ENCODE results near the gene ZNF746. TPM values are rescaled to one million over a fixed set of nuclear protein-coding genes. Genes with fewer than 3 reads are reported as not detected.

The ZNF746 gene
- 10 to 100 TPM; 12.2 to 14.5 TPM for total RNA-seq

GRCh38 chr7:149497467-149498261, at the start of gene ZNF746:
ZNF746 (minus strand) TSS chr7:149497809; CDS start chr7:149497536, 273 bp downstream.
- Histone ChIP-seq H3K27ac (peak within 1 kb of the TSS; percentile 57), H3K9me3 (no peaks in the 10 kb centered on the region), H3K36me3 (peaks cover 9% of the 10 kb centered on the region), H3K27me3 (no peaks in the 10 kb centered on the region), H3K4me1 (peaks cover 9% of the 10 kb centered on the region), H3K9ac (ENCODE audit: low read depth in 2 of 2, low read length in 2 of 2) (peak within 1 kb of the TSS; percentile 68 to 93), H3K4me3 (peak within 1 kb of the TSS; percentile 74)
- intact Hi-C loops (cut with DNase I): loop anchor here (5.0 to 10.0 kb wide), 2 partner anchors 75 to 127 kb away; no protein-coding TSS in a partner anchor
- DNase-seq: peak; percentile 78
- no peak for TF ChIP-seq CTCF (IDR thresholded peaks at IDR 0.05)

- Histone ChIP-seq H3K27me3 (no peaks in the 10 kb centered on the region), H3K27ac (no peak overlapping the region), H3K4me3 (no peak overlapping the region), H3K9ac (ENCODE audit: low read depth in 2 of 2, low read length in 2 of 2) (no peak overlapping the region), H3K36me3 (no peaks in the 10 kb centered on the region), H3K4me1 (no peaks in the 10 kb centered on the region), H3K9me3 (no peaks in the 10 kb centered on the region)
- TF ChIP-seq CTCF (IDR thresholded peaks at IDR 0.05): no peak
- intact Hi-C loops (cut with DNase I): no loop called here
- DNase-seq: no peak
Observed at GRCh38 chr7:149547126-149547525, 49.5 kb upstream of the ZNF746 start.

- TF ChIP-seq CTCF (IDR thresholded peaks at IDR 0.05): no peak
- no peak overlapping the region for H3K27ac ChIP-seq
- no peak overlapping the region for H3K9ac ChIP-seq (ENCODE audit: low read depth in 2 of 2, low read length in 2 of 2)
- no peak overlapping the region for H3K4me3 ChIP-seq
- H3K9me3 ChIP-seq: no peaks in the 10 kb centered on the region
- no peaks in the 10 kb centered on the region for H3K4me1 ChIP-seq
- DNase-seq: no peak
- H3K36me3 ChIP-seq: no peaks in the 10 kb centered on the region
- no peaks in the 10 kb centered on the region for H3K27me3 ChIP-seq
- intact Hi-C loops (cut with DNase I): no loop called here
Observed at GRCh38 chr7:149546331-149546730, 48.7 kb upstream of the ZNF746 start.

- no peak for TF ChIP-seq CTCF (IDR thresholded peaks at IDR 0.05)
- Histone ChIP-seq H3K4me1 (no peaks in the 10 kb centered on the region), H3K9me3 (no peaks in the 10 kb centered on the region)
Observed at GRCh38 chr7:149544028-149544427, 46.4 kb upstream of the ZNF746 start.

GRCh38 chr7:149532654-149533053, 35.0 kb upstream of the ZNF746 start:
- no peak for TF ChIP-seq CTCF (IDR thresholded peaks at IDR 0.05)
- no peak overlapping the region for H3K4me3 ChIP-seq
- H3K9ac ChIP-seq (ENCODE audit: low read depth in 2 of 2, low read length in 2 of 2): no peak overlapping the region
- H3K9me3 ChIP-seq: peaks cover 5% of the 10 kb centered on the region
- intact Hi-C loops (cut with DNase I): no loop called here
- no peaks in the 10 kb centered on the region for H3K36me3 ChIP-seq
- DNase-seq: no peak
- H3K4me1 ChIP-seq: no peaks in the 10 kb centered on the region
- H3K27me3 ChIP-seq: no peaks in the 10 kb centered on the region
- H3K27ac ChIP-seq: no peak overlapping the region

More at GRCh38 chr7:149544028-149544427, 46.4 kb upstream of the ZNF746 start:
- no peak overlapping the region for H3K27ac ChIP-seq
- no peak for DNase-seq
- no peak overlapping the region for H3K4me3 ChIP-seq
- no peaks in the 10 kb centered on the region for H3K36me3 ChIP-seq
- no peaks in the 10 kb centered on the region for H3K27me3 ChIP-seq
- no peak overlapping the region for H3K9ac ChIP-seq (ENCODE audit: low read depth in 2 of 2, low read length in 2 of 2)
- intact Hi-C loops (cut with DNase I): no loop called here
